HepG2 (cell line): ENCODE results near the gene RPL6. TPM values are rescaled to one million over a fixed set of nuclear protein-coding genes. Genes with fewer than 3 reads are reported as not detected.
A peak's percentile ranks its signal among the peaks of the same experiment; 100 is the strongest.

Experiments used
- CBX2 ChIP-seq, 2 experiments: fragments of 200-600 bp in 1 of 2; sonication (generic); formaldehyde crosslinking in 1 of 2; IDR thresholded peaks; 2 replicates each; pipeline versions ENCODE4 v1.7.0 to v1.8.1; 2018 to 2022; ENCODE audit warnings: low read depth in 2 of 2, low read length in 1 of 2, mild to moderate bottlenecking in 1 of 2, missing genetic modification reagents in 1 of 2
- CHD4 ChIP-seq: fragments of 200-600 bp; sonication (generic); IDR thresholded peaks from 2 replicates; pipeline ENCODE4 v1.7.0; 2017; ENCODE audit warnings: mild to moderate bottlenecking, low read length, borderline replicate concordance
- DBP ChIP-seq: sonication (generic); formaldehyde crosslinking; IDR thresholded peaks from 2 replicates; pipeline ENCODE4 v1.4.0; 2020; ENCODE audit warnings: missing genetic modification reagents; ENCODE audit errors: not compliant biosample characterization
- EP300 ChIP-seq, 3 experiments: sonication (generic) in 1 of 3; formaldehyde crosslinking in 1 of 3; IDR thresholded peaks; 2 replicates each; pipeline versions ENCODE4 v1.5.1 to v1.6.1; 2011 to 2020; ENCODE audit warnings: low read depth in 2 of 3, low read length in 2 of 3, borderline replicate concordance in 1 of 3, improper control_type of control experiment in 1 of 3, mild to moderate bottlenecking in 1 of 3, missing genetic modification reagents in 1 of 3, moderate library complexity in 1 of 3
- HIVEP1 ChIP-seq: sonication (generic); formaldehyde crosslinking; IDR thresholded peaks from 2 replicates; pipeline ENCODE4 v1.4.0; 2020; ENCODE audit warnings: mild to moderate bottlenecking, missing genetic modification reagents
- HNRNPK ChIP-seq: fragments of 200-400 bp; formaldehyde crosslinking; IDR thresholded peaks from 2 replicates; pipeline ENCODE4 v1.6.1; 2018; ENCODE audit warnings: low read length, low read depth, moderate library complexity, mild to moderate bottlenecking; ENCODE audit not compliant: poor library complexity, severe bottlenecking
- HOMEZ ChIP-seq: IDR thresholded peaks from 2 replicates; pipeline ENCODE4 v1.6.1; 2016; ENCODE audit warnings: low read depth
- HOXA5 ChIP-seq: sonication (generic); formaldehyde crosslinking; IDR thresholded peaks from 2 replicates; pipeline ENCODE4 v1.4.0; 2020; ENCODE audit warnings: missing genetic modification reagents
- KDM1A ChIP-seq: IDR thresholded peaks from 2 replicates; pipeline ENCODE4 v1.6.1; 2016; ENCODE audit warnings: missing compliant biosample characterization
- KLF9 ChIP-seq: IDR thresholded peaks from 2 replicates; pipeline ENCODE4 v1.6.1; 2016; ENCODE audit warnings: low read depth
- NR2C2 ChIP-seq: sonication (generic); formaldehyde crosslinking; IDR thresholded peaks from 2 replicates; pipeline ENCODE4 v1.4.0; 2020; ENCODE audit warnings: missing genetic modification reagents, mild to moderate bottlenecking, moderate library complexity, borderline replicate concordance
- PREB ChIP-seq: sonication (generic); formaldehyde crosslinking; IDR thresholded peaks from 2 replicates; pipeline ENCODE4 v1.4.0; 2020; ENCODE audit warnings: missing genetic modification reagents
- PTBP1 ChIP-seq: fragments of 200-400 bp; formaldehyde crosslinking; IDR thresholded peaks from 2 replicates; pipeline ENCODE4 v1.6.1; 2018; ENCODE audit warnings: low read length, low read depth; ENCODE audit not compliant: poor library complexity, severe bottlenecking
- RARA ChIP-seq: IDR thresholded peaks from 2 replicates; pipeline ENCODE4 v1.6.1; 2016; ENCODE audit warnings: missing genetic modification reagents, missing compliant biosample characterization
- RNF2 ChIP-seq: fragments of 450-650 bp; conservative IDR thresholded peaks from 2 replicates; pipeline ENCODE4 v1.6.1; 2016; ENCODE audit warnings: low read depth
- TAF15 ChIP-seq: fragments of 200-400 bp; formaldehyde crosslinking; IDR thresholded peaks from one replicate; pipeline ENCODE4 v1.6.1; 2018; ENCODE audit warnings: mild to moderate bottlenecking, low read depth, low read length; ENCODE audit not compliant: poor library complexity, severe bottlenecking
- ZBTB33 ChIP-seq: sonication (generic); formaldehyde crosslinking; IDR thresholded peaks from 2 replicates; pipeline ENCODE4 v1.4.0; 2020; ENCODE audit warnings: missing genetic modification reagents
- ZC3H4 ChIP-seq: sonication (generic); formaldehyde crosslinking; IDR thresholded peaks from 2 replicates; pipeline ENCODE4 v1.4.0; 2020; ENCODE audit warnings: missing genetic modification reagents, borderline replicate concordance
- ZFP90 ChIP-seq: sonication (generic); formaldehyde crosslinking; IDR thresholded peaks from 2 replicates; pipeline ENCODE4 v1.8.0; 2022; ENCODE audit warnings: missing genetic modification reagents, mild to moderate bottlenecking, inconsistent platforms, borderline replicate concordance
- ZNF350 ChIP-seq: sonication (generic); formaldehyde crosslinking; IDR thresholded peaks from 2 replicates; pipeline ENCODE4 v1.4.0; 2020; ENCODE audit warnings: mild to moderate bottlenecking, low read depth, missing genetic modification reagents, borderline replicate concordance
- ZNF589 ChIP-seq: sonication (generic); formaldehyde crosslinking; conservative IDR thresholded peaks from 2 replicates; pipeline ENCODE4 v1.8.0; 2022; ENCODE audit warnings: mild to moderate bottlenecking, moderate library complexity, missing genetic modification reagents
- ZNF607 ChIP-seq: sonication (generic); formaldehyde crosslinking; IDR thresholded peaks from 2 replicates; pipeline ENCODE4 v1.5.1; 2020; ENCODE audit warnings: missing genetic modification reagents, mild to moderate bottlenecking, borderline replicate concordance
- ZNF792 ChIP-seq: IDR thresholded peaks from 2 replicates; pipeline ENCODE4 v1.6.1; 2016
- polyA plus RNA-seq, 8 experiments: library from polyadenylated mRNA; depleted of rRNA in 3 of 8; stranded (reverse) in 7 of 8; unstranded in 1 of 8; fragments of >200 nt; fragmentation: Illumina TruSeq in 4 of 8; extraction: Trizol in 4 of 8; gene quantifications; 2 replicates each; pipeline versions ENCODE4 v1.2.1 to v1.2.3, GENCODE V29; 2011 to 2016; ENCODE audit warnings: low read depth in 4 of 8, missing spikeins in 1 of 8, mixed read lengths in 1 of 8; ENCODE audit not compliant: insufficient read depth in 1 of 8
- total RNA-seq, 5 experiments: library from RNA; depleted of rRNA; stranded (reverse); fragments of >200 nt; fragmentation: Illumina TruSeq; extraction: Trizol; gene quantifications; 2 replicates each; pipeline ENCODE4 v1.2.3, GENCODE V29; 2016; ENCODE audit warnings: low read depth in 1 of 5

The RPL6 gene
- total and polyA plus RNA-seq, 2 of the 13 experiments (the other 11 are each of a cell fraction or from before 2014, with no cell fraction given) = 1,551 to 1,719 TPM

- peak; percentile 19; the same call in 1 of the 2 replicates for TF ChIP-seq ZBTB33 (CRISPR knock-in tag)
- no peak for TF ChIP-seq RNF2
- peak; percentile 75; the same call in 1 of the 2 replicates for TF ChIP-seq NR2C2 (CRISPR knock-in tag)
- TF ChIP-seq KDM1A (CRISPR knock-in tag) = no peak
- TF ChIP-seq HIVEP1 (CRISPR knock-in tag) = no peak
- TF ChIP-seq ZNF792 (CRISPR knock-in tag) = peak; percentile 47; the same call in 1 of the 2 replicates
- TF ChIP-seq EP300 (IDR thresholded peaks at IDR 0.05; ENCODE audit: low read depth in 2 of 2, low read length in 2 of 2) = 0 out of 4 replicates have a peak, but pooled peaks of 1 of the 2 experiments have one; percentile 15
- peak; percentile 51; the same call in 1 of the 2 replicates for TF ChIP-seq EP300 (CRISPR knock-in tag; IDR thresholded peaks at IDR 0.05; ENCODE audit: borderline replicate concordance)
- no peak for TF ChIP-seq PTBP1
- TF ChIP-seq KLF9 (CRISPR knock-in tag) = no peak
- no peak; the same call in 1 of the 2 replicates for TF ChIP-seq HOXA5 (CRISPR knock-in tag)
- 0 out of 2 replicates have a peak, but pooled peaks have one; percentile 30 for TF ChIP-seq ZFP90 (CRISPR knock-in tag)
- TF ChIP-seq HNRNPK = peak; percentile 78
- TF ChIP-seq ZNF607 (CRISPR knock-in tag) = peak; percentile 67; the same call in 1 of the 2 replicates
- TF ChIP-seq TAF15 = no peak
- TF ChIP-seq PREB = no peak
- no peak for TF ChIP-seq CHD4
- no peak for TF ChIP-seq ZNF589 (CRISPR knock-in tag)
- no peak; the same call in 1 of the 2 replicates for TF ChIP-seq RARA (CRISPR knock-in tag)
- TF ChIP-seq HOMEZ = no peak
- TF ChIP-seq ZNF350 = no peak
- no peak for TF ChIP-seq CBX2 (IDR thresholded peaks at IDR 0.05; ENCODE audit: low read depth, low read length)
- TF ChIP-seq CBX2 (CRISPR knock-in tag; IDR thresholded peaks at IDR 0.05; ENCODE audit: low read depth) = no peak
- TF ChIP-seq ZC3H4 (CRISPR knock-in tag) = no peak
- peak; percentile 74 for TF ChIP-seq DBP
These were observed 9.3 kb upstream of the RPL6 start, which contains the start of gene PTPN11 (continued) for GRCh38 chr12:112418608-112419296.
